Stimulated activated naive B cell treated with anti-CD40 and anti-IgM and Interleukin-4, amounts not matched to agents 10 μg/mL and 1 μg/mL and 100 μg/mL, for 72 hours (primary cell): ENCODE results near the gene BBOF1.

Experiments used
- ATAC-seq, 2 donors: fragments of 150-1000 bp; cut with Tn5 transposase; replicated peaks; 2 replicates each; pipeline ENCODE4 v1.10.0; 2021; ENCODE audit warnings: moderate library complexity in 1 of 2
- DNase-seq: peaks from one replicate; pipeline ENCODE4 v3.0.0; 2021
- H3K27ac Mint-ChIP-seq: one replicate; pipeline ENCODE4 v1.8.0; 2022; ENCODE audit warnings: mild to moderate bottlenecking, mixed read lengths
- H3K27me3 Mint-ChIP-seq, 2 donors: one replicate each; pipeline ENCODE4 v1.8.0; 2022; ENCODE audit warnings: mixed read lengths in 2 of 2
- H3K36me3 Mint-ChIP-seq, 2 donors: one replicate each; pipeline ENCODE4 v1.8.0; 2022; ENCODE audit warnings: mixed read lengths in 2 of 2, mild to moderate bottlenecking in 1 of 2
- H3K4me1 Mint-ChIP-seq, 2 donors: one replicate each; pipeline ENCODE4 v1.8.0; 2022; ENCODE audit warnings: mixed read lengths in 2 of 2, mild to moderate bottlenecking in 1 of 2
- H3K4me3 Mint-ChIP-seq, 2 donors: one replicate each; pipeline ENCODE4 v1.8.0; 2022; ENCODE audit warnings: mild to moderate bottlenecking in 2 of 2, mixed read lengths in 2 of 2, moderate library complexity in 1 of 2
- H3K9me3 Mint-ChIP-seq, 2 donors: one replicate each; pipeline ENCODE4 v1.8.0; 2022; ENCODE audit warnings: mixed read lengths in 2 of 2, mild to moderate bottlenecking in 1 of 2

Gene BBOF1

GRCh38 chr14:74008843-74009499 lies 10.2 kb upstream of the BBOF1 start:
- Mint-ChIP-seq H3K27me3 (no peaks in the 10 kb centered on the region), H3K36me3 (peaks cover 21 to 32% of the 10 kb centered on the region in 2 donors), H3K4me1 (no peaks in the 10 kb centered on the region), H3K9me3 (no peaks in the 10 kb centered on the region), H3K27ac (no peak overlapping the region), H3K4me3 (no peak overlapping the region)
- no peak for DNase-seq
- no peak for ATAC-seq

GRCh38 chr14:74014299-74014698 lies 4.8 kb upstream of the BBOF1 start:
- Mint-ChIP-seq H3K27me3 (no peaks in the 10 kb centered on the region), H3K27ac (no peak overlapping the region), H3K4me3 (no peak overlapping the region), H3K9me3 (no peaks in the 10 kb centered on the region), H3K36me3 (peaks cover 10 to 18% of the 10 kb centered on the region in 2 donors), H3K4me1 (peaks cover 0 to 15% of the 10 kb centered on the region in 2 donors)
- no peak for DNase-seq
- ATAC-seq, result no peak

GRCh38 chr14:74015176-74015575 lies 4.0 kb upstream of the BBOF1 start:
- Mint-ChIP-seq H3K27ac (no peak overlapping the region), H3K4me1 (peaks cover 0 to 20% of the 10 kb centered on the region in 2 donors), H3K9me3 (no peaks in the 10 kb centered on the region), H3K36me3 (peaks cover 6 to 12% of the 10 kb centered on the region in 2 donors), H3K4me3 (no peak overlapping the region), H3K27me3 (no peaks in the 10 kb centered on the region)
- ATAC-seq, result no peak
- DNase-seq, result no peak

GRCh38 chr14:74015963-74016362 lies 3.2 kb upstream of the BBOF1 start:
- no peak for DNase-seq
- H3K27ac Mint-ChIP-seq, result no peak overlapping the region

GRCh38 chr14:74018174-74018585 lies 969 bp upstream of the BBOF1 start:
- Mint-ChIP-seq H3K4me1 (peaks cover 0 to 20% of the 10 kb centered on the region in 2 donors), H3K9me3 (no peaks in the 10 kb centered on the region), H3K27ac (peak overlapping the region; percentile 95), H3K27me3 (no peaks in the 10 kb centered on the region), H3K36me3 (peaks cover 4% of the 10 kb centered on the region in 2 donors), H3K4me3 (peak overlapping the region; percentile 90 to 93)
- no peak for DNase-seq
- ATAC-seq, result peak; percentile 15 to 31

More at GRCh38 chr14:74015963-74016362, 3.2 kb upstream of the BBOF1 start:
- Mint-ChIP-seq H3K9me3 (no peaks in the 10 kb centered on the region), H3K27me3 (no peaks in the 10 kb centered on the region), H3K36me3 (peaks cover 6 to 12% of the 10 kb centered on the region in 2 donors), H3K4me3 (no peak overlapping the region), H3K4me1 (peaks cover 0 to 20% of the 10 kb centered on the region in 2 donors)
- ATAC-seq, result no peak

- Mint-ChIP-seq H3K27ac (peak overlapping the region; percentile 95), H3K4me1 (peaks cover 0 to 20% of the 10 kb centered on the region in 2 donors), H3K36me3 (no peaks in the 10 kb centered on the region), H3K27me3 (no peaks in the 10 kb centered on the region), H3K9me3 (no peaks in the 10 kb centered on the region), H3K4me3 (peak overlapping the region; percentile 90 to 93)
- ATAC-seq (no peak), DNase-seq (no peak)
Measured at GRCh38 chr14:74019408-74020137, 424 bp downstream of the BBOF1 start.

- Mint-ChIP-seq H3K36me3 (no peaks in the 10 kb centered on the region), H3K4me3 (no peak overlapping the region), H3K9me3 (no peaks in the 10 kb centered on the region), H3K4me1 (peaks cover 0 to 20% of the 10 kb centered on the region in 2 donors), H3K27ac (no peak overlapping the region), H3K27me3 (no peaks in the 10 kb centered on the region)
- ATAC-seq, result no peak
- no peak for DNase-seq
Measured at GRCh38 chr14:74022346-74022745, 3.2 kb downstream of the BBOF1 start.

GRCh38 chr14:74029136-74029535 lies 10.0 kb downstream of the BBOF1 start:
- Mint-ChIP-seq H3K36me3 (peaks cover 0 to 4% of the 10 kb centered on the region in 2 donors), H3K4me1 (peaks cover 5 to 12% of the 10 kb centered on the region in 2 donors), H3K4me3 (no peak overlapping the region), H3K27ac (no peak overlapping the region), H3K9me3 (no peaks in the 10 kb centered on the region), H3K27me3 (no peaks in the 10 kb centered on the region)
- ATAC-seq, result no peak
- DNase-seq, result no peak

- no peak overlapping the region for H3K27ac Mint-ChIP-seq
- H3K36me3 Mint-ChIP-seq, result peaks cover 0 to 4% of the 10 kb centered on the region in 2 donors
- H3K4me3 Mint-ChIP-seq, result no peak overlapping the region
- ATAC-seq (no peak), DNase-seq (no peak)
- H3K9me3 Mint-ChIP-seq, result no peaks in the 10 kb centered on the region
- H3K4me1 Mint-ChIP-seq, result peaks cover 5 to 8% of the 10 kb centered on the region in 2 donors
- H3K27me3 Mint-ChIP-seq, result no peaks in the 10 kb centered on the region
Measured at GRCh38 chr14:74034572-74034971, 15.4 kb downstream of the BBOF1 start.

GRCh38 chr14:74035556-74035955 lies 16.4 kb downstream of the BBOF1 start:
- ATAC-seq (no peak), DNase-seq (no peak)
- Mint-ChIP-seq H3K9me3 (no peaks in the 10 kb centered on the region), H3K36me3 (peaks cover 0 to 4% of the 10 kb centered on the region in 2 donors), H3K27ac (no peak overlapping the region), H3K4me1 (peaks cover 5 to 8% of the 10 kb centered on the region in 2 donors), H3K4me3 (no peak overlapping the region), H3K27me3 (no peaks in the 10 kb centered on the region)

GRCh38 chr14:74038020-74038859 lies 19.1 kb downstream of the BBOF1 start:
- no peaks in the 10 kb centered on the region for H3K4me1 Mint-ChIP-seq
- no peaks in the 10 kb centered on the region for H3K36me3 Mint-ChIP-seq
- no peaks in the 10 kb centered on the region for H3K27me3 Mint-ChIP-seq
- no peak overlapping the region for H3K27ac Mint-ChIP-seq
- no peaks in the 10 kb centered on the region for H3K9me3 Mint-ChIP-seq
- no peak overlapping the region for H3K4me3 Mint-ChIP-seq
- no peak for DNase-seq
- peak; percentile 60 to 65 for ATAC-seq

GRCh38 chr14:74042296-74042695 lies 23.1 kb downstream of the BBOF1 start:
- Mint-ChIP-seq H3K4me1 (no peaks in the 10 kb centered on the region), H3K9me3 (no peaks in the 10 kb centered on the region), H3K27me3 (no peaks in the 10 kb centered on the region), H3K4me3 (no peak overlapping the region), H3K27ac (no peak overlapping the region), H3K36me3 (no peaks in the 10 kb centered on the region)
- ATAC-seq (no peak), DNase-seq (no peak)

- Mint-ChIP-seq H3K4me1 (peaks cover 5 to 11% of the 10 kb centered on the region in 2 donors), H3K27me3 (no peaks in the 10 kb centered on the region), H3K36me3 (no peaks in the 10 kb centered on the region), H3K9me3 (no peaks in the 10 kb centered on the region), H3K27ac (no peak overlapping the region), H3K4me3 (no peak overlapping the region)
- no peak for DNase-seq
- ATAC-seq, result no peak
Measured at GRCh38 chr14:74045522-74045921, 26.4 kb downstream of the BBOF1 start.

GRCh38 chr14:74048281-74048680 lies 29.1 kb downstream of the BBOF1 start:
- DNase-seq, result no peak
- Mint-ChIP-seq H3K27ac (no peak overlapping the region), H3K4me3 (no peak overlapping the region), H3K36me3 (no peaks in the 10 kb centered on the region), H3K27me3 (no peaks in the 10 kb centered on the region), H3K9me3 (no peaks in the 10 kb centered on the region), H3K4me1 (peaks cover 5 to 11% of the 10 kb centered on the region in 2 donors)
- no peak for ATAC-seq
